Adrenal gland (tissue), 5 donors: ENCODE results near the gene IQCF5.

ENCODE experiments used
- POLR2A ChIP-seq, 2 donors: fragments of 450-650 bp; IDR thresholded peaks; one replicate each; pipeline ENCODE4 v1.6.1; 2017; ENCODE audit warnings: antibody characterized with exemption in 2 of 2, mild to moderate bottlenecking in 2 of 2, moderate library complexity in 1 of 2
- TF ChIP-seq, protein P1 (sequence below), 6 experiments: fragments of 450-650 bp in 4 of 6; fragments of 200-600 bp in 2 of 6; sonication (generic) in 1 of 6; IDR thresholded peaks; 1 replicate in 5 of 6; 2 replicates in 1 of 6; pipeline versions ENCODE4 v1.5.1 to v1.8.0; 2016 to 2021; ENCODE audit warnings: antibody characterized with exemption in 6 of 6, mild to moderate bottlenecking in 2 of 6, moderate library complexity in 1 of 6
- donor health status: DM: no; HTN: no; CAD: no.

DNA sequence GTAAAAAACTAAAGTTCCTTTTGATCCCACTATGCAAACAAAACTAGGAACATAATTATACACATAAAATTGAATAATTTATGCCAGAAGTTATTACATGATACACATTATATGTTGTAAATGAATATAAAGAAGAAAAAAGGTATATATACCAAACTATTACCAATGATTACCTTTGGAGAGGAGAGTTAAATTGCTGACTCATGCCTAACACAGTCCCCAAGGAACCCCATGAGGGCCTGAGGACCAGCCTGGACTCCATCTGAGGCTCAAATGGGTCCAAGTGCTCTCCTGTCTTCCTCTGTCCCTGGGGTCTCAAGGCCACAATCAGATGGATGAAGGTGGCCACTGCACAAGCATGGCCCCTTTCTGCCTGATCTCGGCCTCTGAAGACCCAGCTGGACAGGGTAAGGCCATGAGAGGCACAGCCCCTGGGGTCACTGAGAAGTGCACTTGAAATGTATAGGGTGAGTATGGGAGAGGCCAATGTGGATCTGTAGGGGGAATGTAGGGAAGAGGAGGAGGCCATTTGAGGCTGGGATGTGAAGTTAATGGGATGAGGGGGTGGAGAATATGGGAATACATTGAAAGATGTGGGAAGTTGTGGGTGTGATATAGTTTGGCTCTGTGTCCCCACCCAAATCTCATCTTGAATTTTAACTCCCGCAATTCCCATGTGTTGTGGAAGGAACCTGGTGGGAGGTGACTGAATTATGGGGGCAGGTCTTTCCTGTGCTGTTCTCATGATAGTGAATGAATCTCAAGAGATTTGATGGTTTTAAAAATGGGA, 28.8 kb upstream of the IQCF5 start:
- TF ChIP-seq, protein P1, sequence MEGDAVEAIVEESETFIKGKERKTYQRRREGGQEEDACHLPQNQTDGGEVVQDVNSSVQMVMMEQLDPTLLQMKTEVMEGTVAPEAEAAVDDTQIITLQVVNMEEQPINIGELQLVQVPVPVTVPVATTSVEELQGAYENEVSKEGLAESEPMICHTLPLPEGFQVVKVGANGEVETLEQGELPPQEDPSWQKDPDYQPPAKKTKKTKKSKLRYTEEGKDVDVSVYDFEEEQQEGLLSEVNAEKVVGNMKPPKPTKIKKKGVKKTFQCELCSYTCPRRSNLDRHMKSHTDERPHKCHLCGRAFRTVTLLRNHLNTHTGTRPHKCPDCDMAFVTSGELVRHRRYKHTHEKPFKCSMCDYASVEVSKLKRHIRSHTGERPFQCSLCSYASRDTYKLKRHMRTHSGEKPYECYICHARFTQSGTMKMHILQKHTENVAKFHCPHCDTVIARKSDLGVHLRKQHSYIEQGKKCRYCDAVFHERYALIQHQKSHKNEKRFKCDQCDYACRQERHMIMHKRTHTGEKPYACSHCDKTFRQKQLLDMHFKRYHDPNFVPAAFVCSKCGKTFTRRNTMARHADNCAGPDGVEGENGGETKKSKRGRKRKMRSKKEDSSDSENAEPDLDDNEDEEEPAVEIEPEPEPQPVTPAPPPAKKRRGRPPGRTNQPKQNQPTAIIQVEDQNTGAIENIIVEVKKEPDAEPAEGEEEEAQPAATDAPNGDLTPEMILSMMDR (IDR thresholded peaks at IDR 0.05), result no peak
- no peak for TF ChIP-seq POLR2A (IDR thresholded peaks at IDR 0.05)
